ENCODE data around the gene SZT2.

DNA sequence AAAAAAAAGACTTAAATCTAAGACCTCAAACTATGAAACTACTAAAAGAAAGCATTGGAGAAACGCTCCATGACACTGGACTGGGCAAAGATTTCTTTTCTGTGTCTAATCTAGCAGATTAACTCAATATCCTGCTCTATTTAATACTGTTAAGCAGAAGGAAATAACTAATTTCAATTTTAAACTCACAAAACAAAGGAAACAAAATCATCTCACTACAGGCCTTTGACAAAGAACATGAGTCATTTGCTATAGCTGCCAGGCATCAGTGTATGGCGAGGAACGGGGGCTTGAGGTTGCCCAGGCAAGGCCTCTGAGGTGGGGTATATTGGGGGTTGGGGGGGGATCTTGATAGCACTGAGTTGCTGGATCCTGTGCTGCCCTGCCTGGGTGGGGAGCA, 20.9 kb downstream of the SZT2 start:
- TF ChIP-seq CTCF (IDR thresholded peaks at IDR 0.05), result no peak
- TF ChIP-seq POLR2A (IDR thresholded peaks at IDR 0.05), result no peak
- TF ChIP-seq POLR2AphosphoS5 (IDR thresholded peaks at IDR 0.05), result no peak
